GM23338 (cell line): ENCODE data around the gene ENPP7. TPM values are rescaled to one million over a fixed set of nuclear protein-coding genes. Genes with fewer than 3 reads are reported as not detected.

ENCODE experiments used
- ATAC-seq: fragments of 200-7000 bp; cut with Tn5 transposase; 3 replicates; pipeline ENCODE4 v1.9.1; 2020
- DNase-seq: peaks from one replicate; pipeline ENCODE4 v3.0.0-alpha.2; 2015; ENCODE audit warnings: low spot score
- H2AFZ ChIP-seq: fragments of 200-600 bp; sonication (generic); 2 replicates; pipeline ENCODE4 v1.8.0; 2016; ENCODE audit warnings: antibody characterized with exemption, mild to moderate bottlenecking, moderate library complexity
- H3F3A ChIP-seq: fragments of 200-600 bp; sonication (generic); replicated peaks from 2 replicates; pipeline ENCODE4 v1.8.0; 2017; ENCODE audit warnings: antibody characterized with exemption, mixed run types, low read depth
- H3K27ac ChIP-seq: fragments of 200-600 bp; sonication (generic); 2 replicates; pipeline ENCODE4 v1.6.1; 2016; ENCODE audit warnings: low read depth
- H3K27me3 ChIP-seq: fragments of 200-600 bp; sonication (generic); 2 replicates; pipeline ENCODE4 v1.8.0; 2016; ENCODE audit warnings: mild to moderate bottlenecking, mixed run types, moderate library complexity; ENCODE audit not compliant: insufficient read depth
- H3K36me3 ChIP-seq: fragments of 200-600 bp; sonication (generic); 2 replicates; pipeline ENCODE4 v1.8.0; 2016; ENCODE audit warnings: mild to moderate bottlenecking; ENCODE audit not compliant: insufficient read depth
- H3K4me1 ChIP-seq: fragments of 200-600 bp; sonication (generic); 2 replicates; pipeline ENCODE4 v1.8.0; 2016; ENCODE audit warnings: mild to moderate bottlenecking, moderate library complexity; ENCODE audit not compliant: insufficient read depth
- H3K4me2 ChIP-seq: fragments of 200-600 bp; sonication (generic); 2 replicates; pipeline ENCODE4 v1.7.1; 2017; ENCODE audit warnings: mixed run types
- H3K4me3 ChIP-seq: fragments of 200-600 bp; sonication (generic); 2 replicates; pipeline ENCODE4 v1.6.1; 2016; ENCODE audit warnings: mixed run types
- H3K79me2 ChIP-seq: fragments of 200-600 bp; sonication (generic); replicated peaks from 2 replicates; pipeline ENCODE4 v1.8.0; 2017; ENCODE audit warnings: mild to moderate bottlenecking; ENCODE audit not compliant: insufficient read depth
- H3K9me2 ChIP-seq: fragments of 200-600 bp; sonication (generic); 2 replicates; pipeline ENCODE4 v1.8.0; 2017; ENCODE audit not compliant: insufficient read depth
- H4K20me1 ChIP-seq: fragments of 200-600 bp; sonication (generic); replicated peaks from 2 replicates; pipeline ENCODE4 v1.8.0; 2017; ENCODE audit warnings: mild to moderate bottlenecking; ENCODE audit not compliant: insufficient read depth
- H3K27ac Mint-ChIP-seq: 2 replicates; pipeline ENCODE4 v1.8.0; 2020; ENCODE audit warnings: inconsistent platforms, mild to moderate bottlenecking, moderate library complexity, mixed read lengths
- H3K27me3 Mint-ChIP-seq: 3 replicates; pipeline ENCODE4 v1.8.0; 2022; ENCODE audit warnings: low read depth, mild to moderate bottlenecking, moderate library complexity, mixed read lengths, inconsistent platforms; ENCODE audit not compliant: insufficient read depth, poor library complexity
- H3K36me3 Mint-ChIP-seq: 3 replicates; pipeline ENCODE4 v1.8.0; 2021; ENCODE audit warnings: low read depth, mild to moderate bottlenecking, inconsistent platforms, moderate library complexity, mixed read lengths
- H3K4me1 Mint-ChIP-seq: 3 replicates; pipeline ENCODE4 v1.8.0; 2020; ENCODE audit warnings: mild to moderate bottlenecking, inconsistent platforms, mixed read lengths
- H3K4me3 Mint-ChIP-seq: 3 replicates; pipeline ENCODE4 v1.8.0; 2021; ENCODE audit warnings: moderate library complexity, mild to moderate bottlenecking, inconsistent platforms, mixed read lengths
- H3K9me3 Mint-ChIP-seq: 3 replicates; pipeline ENCODE4 v1.8.0; 2020; ENCODE audit warnings: moderate library complexity, mild to moderate bottlenecking, inconsistent platforms, mixed read lengths
- CREB1 ChIP-seq: fragments of 250-450 bp; sonication (Bioruptor Pico); IDR thresholded peaks from 2 replicates; pipeline ENCODE4 v1.5.0; 2020; ENCODE audit warnings: low read depth, mild to moderate bottlenecking, moderate library complexity
- CTCF ChIP-seq, 2 experiments: fragments of 200-600 bp in 1 of 2; sonication (generic) in 1 of 2; conservative IDR thresholded peaks; 2 replicates each; pipeline versions ENCODE4 v1.5.1 to v1.6.1; 2016 to 2017; ENCODE audit warnings: antibody characterized with exemption in 2 of 2, low read depth in 2 of 2, mild to moderate bottlenecking in 2 of 2, moderate library complexity in 1 of 2
- ETS1 ChIP-seq: IDR thresholded peaks from 2 replicates; pipeline ENCODE4 v1.6.1; 2016; ENCODE audit warnings: antibody characterized with exemption
- EZH2 ChIP-seq: fragments of 200-600 bp; sonication (generic); IDR thresholded peaks from one replicate; pipeline ENCODE4 v1.8.0; 2017; ENCODE audit warnings: antibody characterized with exemption, mild to moderate bottlenecking, low read depth; ENCODE audit not compliant: unreplicated experiment
- EZH2phosphoT487 ChIP-seq: fragments of 200-600 bp; sonication (generic); IDR thresholded peaks from one replicate; pipeline ENCODE4 v1.8.1; 2018; ENCODE audit warnings: antibody characterized with exemption; ENCODE audit not compliant: unreplicated experiment
- JUNB ChIP-seq: IDR thresholded peaks from one replicate; pipeline ENCODE4 v1.6.1; 2016; ENCODE audit warnings: antibody characterized with exemption; ENCODE audit not compliant: unreplicated experiment
- NANOG ChIP-seq: IDR thresholded peaks from 2 replicates; pipeline ENCODE4 v1.6.1; 2016; ENCODE audit warnings: antibody characterized with exemption, borderline replicate concordance
- POLR2AphosphoS5 ChIP-seq: IDR thresholded peaks from 2 replicates; pipeline ENCODE4 v1.6.1; 2016; ENCODE audit warnings: antibody characterized with exemption, low read depth
- REST ChIP-seq: IDR thresholded peaks from one replicate; pipeline ENCODE4 v1.6.1; 2018; ENCODE audit warnings: antibody characterized with exemption; ENCODE audit not compliant: unreplicated experiment
- STAT1 ChIP-seq: IDR thresholded peaks from one replicate; pipeline ENCODE4 v1.6.1; 2016; ENCODE audit warnings: antibody characterized with exemption; ENCODE audit not compliant: unreplicated experiment
- ZNF114 ChIP-seq: fragments of 250-450 bp; sonication (Bioruptor Pico); IDR thresholded peaks from 2 replicates; pipeline ENCODE4 v1.5.0; 2020; ENCODE audit warnings: mild to moderate bottlenecking, moderate library complexity
- ZNF331 ChIP-seq: fragments of 250-450 bp; sonication (Bioruptor Pico); IDR thresholded peaks from 2 replicates; pipeline ENCODE4 v1.5.0; 2020; ENCODE audit warnings: low read depth, mild to moderate bottlenecking, moderate library complexity
- ZNF462 ChIP-seq: fragments of 250-450 bp; sonication (Bioruptor Pico); IDR thresholded peaks from 2 replicates; pipeline ENCODE4 v1.5.0; 2020; ENCODE audit warnings: mild to moderate bottlenecking, moderate library complexity
- polyA plus RNA-seq: library from polyadenylated mRNA; unstranded; fragments of >200 nt; fragmentation: Nextera tagmentation; extraction: Ambion mirVana; gene quantifications from 2 replicates; pipeline ENCODE4 v1.2.1, GENCODE V29; 2016
- total RNA-seq: library from RNA; depleted of rRNA; stranded (reverse); fragments of >200 nt; shearing (Covaris generic); gene quantifications from 2 replicates; pipeline ENCODE4 v1.2.3, GENCODE V29; 2014

ENPP7 gene
- total and polyA plus RNA-seq, 2 experiments from 2014 or later, result not detected

GRCh38 chr17:79702550-79703236 is 28.1 kb upstream of the ENPP7 start:
- Mint-ChIP-seq H3K9me3 (no peaks in the 10 kb centered on the region; the same call in 1 of the 3 replicates), H3K4me3 (no peak overlapping the region), H3K4me1 (peaks cover 28% of the 10 kb centered on the region), H3K27ac (no peak overlapping the region), H3K27me3 (peaks cover 3% of the 10 kb centered on the region), H3K36me3 (no peaks in the 10 kb centered on the region)
- Histone ChIP-seq H3F3A (no peaks in the 10 kb centered on the region), H3K27ac (no peak overlapping the region), H3K4me2 (no peak overlapping the region), H3K27me3 (no peaks in the 10 kb centered on the region), H2AFZ (peak overlapping the region; percentile 72; the same call in 1 of the 2 replicates), H3K9me2 (no peaks in the 10 kb centered on the region), H3K4me3 (no peak overlapping the region), H3K36me3 (no peaks in the 10 kb centered on the region), H3K79me2 (no peaks in the 10 kb centered on the region), H4K20me1 (no peaks in the 10 kb centered on the region), H3K4me1 (peaks cover 6% of the 10 kb centered on the region; the same call in 1 of the 2 replicates)
- no peak for DNase-seq
- TF ChIP-seq EZH2, result no peak
- TF ChIP-seq ZNF331 (CRISPR knock-in tag), result no peak
- no peak for TF ChIP-seq ETS1
- no peak for TF ChIP-seq NANOG
- no peak for TF ChIP-seq REST
- no peak for TF ChIP-seq JUNB
- no peak for TF ChIP-seq EZH2phosphoT487
- no peak for TF ChIP-seq ZNF114 (CRISPR knock-in tag)
- TF ChIP-seq CTCF (conservative IDR thresholded peaks at IDR 0.05; ENCODE audit: low read depth in 2 of 2), result no peak
- TF ChIP-seq POLR2AphosphoS5, result no peak
- no peak for TF ChIP-seq ZNF462 (CRISPR knock-in tag)
- TF ChIP-seq CREB1, result no peak
- no peak for TF ChIP-seq STAT1
- no peak for ATAC-seq
